Stimulated activated CD4-positive, alpha-beta T cell treated with anti-CD3 and anti-CD28 coated beads, Interleukin-12 subunit alpha, Interleukin-12 subunit beta, amount 100 ng/mL, for 24 hours (primary cell): ENCODE measurements around the gene ITPA.

Source experiments
- DNase-seq, 2 experiments: peaks; one replicate each; pipeline ENCODE4 v3.0.0-alpha.2; 2020; ENCODE audit warnings: low read depth in 2 of 2

ITPA gene

DNA sequence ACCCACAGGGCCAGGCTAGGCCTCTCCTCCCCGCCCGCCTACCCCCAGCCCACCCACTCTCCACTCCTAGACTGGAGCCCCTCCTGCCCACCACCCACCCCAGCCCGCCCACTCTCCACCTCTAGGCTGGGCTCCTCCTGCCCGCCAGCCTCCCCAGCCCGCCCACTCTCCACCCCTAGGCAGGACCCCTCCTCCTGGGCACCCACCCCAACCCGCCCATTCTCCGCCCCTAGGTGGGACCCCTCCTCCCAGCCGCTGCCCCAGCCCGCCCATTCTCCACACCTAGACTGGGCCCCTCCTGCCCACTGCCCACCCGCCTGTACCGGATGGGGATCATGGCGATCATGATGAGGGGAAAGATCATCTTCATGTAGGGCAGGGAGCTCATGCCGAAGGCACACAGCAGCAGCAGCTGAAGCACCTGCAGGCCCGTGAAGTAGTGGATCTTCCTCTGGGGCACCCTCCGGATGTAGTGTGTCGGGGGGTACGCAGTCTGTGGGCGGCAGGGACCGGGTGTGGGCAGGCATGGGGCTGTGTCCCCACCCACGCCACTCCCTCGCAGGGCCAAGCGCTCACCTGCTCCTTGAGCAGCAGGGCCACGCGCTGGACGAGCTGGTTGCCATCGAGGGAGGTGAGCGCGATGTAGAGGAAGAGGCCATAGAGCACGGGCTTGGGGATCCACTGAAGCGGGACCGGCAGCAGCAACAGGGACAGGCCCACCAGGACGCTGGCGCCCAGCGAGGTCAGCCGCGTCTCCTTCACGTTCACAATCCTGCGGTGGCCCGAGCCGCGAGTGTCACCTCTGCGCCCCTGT is 18.8 kb downstream of the ITPA start:
- no peak for DNase-seq

GRCh38 chr20:3228750-3229032 is 19.4 kb downstream of the ITPA start:
- no peak for DNase-seq

DNA sequence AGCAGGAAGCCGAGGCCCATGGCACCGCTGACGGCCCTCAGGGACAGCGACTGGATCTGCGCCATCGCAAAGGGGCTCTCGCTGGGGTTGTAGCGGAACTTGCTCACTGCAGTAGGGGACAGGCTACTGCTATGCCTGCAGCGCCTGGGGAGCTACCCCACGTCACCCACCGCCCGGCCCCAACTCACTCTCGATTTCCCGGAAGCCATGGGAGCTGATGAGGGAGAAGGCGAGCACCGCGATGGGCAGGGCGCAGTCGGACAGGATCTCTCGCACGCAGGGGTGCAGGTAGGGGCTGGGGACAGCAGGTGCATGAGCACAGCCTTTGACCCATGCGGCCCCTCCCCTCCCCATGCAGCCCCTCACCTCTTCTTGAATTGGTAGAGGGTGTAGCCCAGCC is 19.9 kb downstream of the ITPA start:
- DNase-seq, result no peak

GRCh38 chr20:3229798-3230197 is 20.5 kb downstream of the ITPA start:
- no peak for DNase-seq

- no peak for DNase-seq
These were observed 21.8 kb downstream of the ITPA start for GRCh38 chr20:3231116-3231515.

DNA sequence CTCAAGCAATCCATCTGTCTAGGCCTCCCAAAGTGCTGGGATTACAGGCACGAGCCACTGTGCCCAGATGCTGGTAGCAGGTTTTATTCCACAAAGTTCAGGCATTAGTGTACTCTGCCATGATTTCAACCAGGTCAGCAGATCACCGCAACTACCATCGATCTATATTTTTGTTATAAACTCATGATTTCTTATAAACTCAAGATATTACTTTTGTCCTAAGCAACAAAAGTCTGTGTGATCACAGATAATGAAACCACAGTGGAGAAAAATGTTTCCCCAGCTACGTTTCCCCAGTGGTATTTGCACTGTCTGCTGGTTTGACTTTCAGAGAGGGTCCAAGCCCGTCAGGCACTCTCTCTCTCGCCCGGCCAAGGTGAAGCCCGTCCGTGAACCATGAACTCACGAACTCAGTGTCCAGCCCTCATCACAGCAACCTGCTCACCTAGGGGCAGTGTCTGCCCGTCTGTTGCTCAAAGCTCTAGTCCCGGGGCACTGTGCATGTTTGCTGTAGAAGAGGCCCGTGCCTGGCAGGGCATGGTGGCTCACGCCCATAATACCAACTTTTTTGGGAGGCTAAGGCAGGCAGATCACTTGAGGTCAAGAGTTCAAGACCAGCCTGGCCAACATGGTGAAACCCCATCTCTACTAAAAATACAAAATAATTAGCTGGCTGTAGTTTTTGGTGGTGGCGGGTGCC is 22.7 kb downstream of the ITPA start:
- DNase-seq, result no peak

DNA sequence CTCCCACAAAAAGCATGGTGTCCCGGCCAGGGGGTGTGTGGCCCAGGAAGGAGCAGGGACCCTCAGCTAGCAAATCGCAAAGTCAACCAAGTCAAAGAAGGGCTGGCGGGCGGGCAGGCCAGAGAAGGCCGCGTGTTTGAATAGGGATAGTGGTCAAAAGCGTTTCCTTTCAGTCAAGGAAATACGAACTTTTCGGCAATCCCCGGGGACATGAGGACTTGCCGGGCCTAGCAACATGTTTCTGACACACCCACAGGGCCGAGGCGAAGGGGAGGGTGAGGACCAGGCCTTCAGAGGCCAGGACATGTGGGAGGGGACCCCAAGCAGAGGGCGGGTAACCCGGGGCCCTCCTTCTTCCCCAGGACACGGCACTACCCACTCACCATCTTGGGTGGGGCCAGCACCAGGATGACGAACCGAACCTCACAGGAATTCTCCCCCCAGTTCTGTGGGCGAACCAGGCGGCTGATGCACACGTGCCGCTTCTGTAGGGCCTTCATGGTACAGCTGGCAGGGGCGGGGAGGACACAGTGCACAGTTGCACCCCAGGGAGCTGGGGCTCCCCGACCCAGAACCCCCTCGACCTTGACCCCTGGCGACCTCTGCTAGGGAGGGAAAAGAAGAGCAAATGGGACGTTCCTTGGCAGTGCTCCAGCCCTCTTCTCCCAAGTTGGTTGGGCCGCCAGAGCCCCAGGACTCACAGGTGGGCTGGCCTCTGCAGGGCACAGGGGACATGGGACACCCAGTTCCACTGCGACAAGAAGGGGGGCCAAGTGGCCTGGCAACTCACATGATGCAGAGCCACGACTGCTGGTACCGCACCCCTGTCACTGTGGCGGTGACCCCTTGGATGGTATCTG is 24.1 kb downstream of the ITPA start:
- DNase-seq, result no peak

- DNase-seq, result no peak
These were observed 24.7 kb downstream of the ITPA start for GRCh38 chr20:3233991-3234498.

DNA sequence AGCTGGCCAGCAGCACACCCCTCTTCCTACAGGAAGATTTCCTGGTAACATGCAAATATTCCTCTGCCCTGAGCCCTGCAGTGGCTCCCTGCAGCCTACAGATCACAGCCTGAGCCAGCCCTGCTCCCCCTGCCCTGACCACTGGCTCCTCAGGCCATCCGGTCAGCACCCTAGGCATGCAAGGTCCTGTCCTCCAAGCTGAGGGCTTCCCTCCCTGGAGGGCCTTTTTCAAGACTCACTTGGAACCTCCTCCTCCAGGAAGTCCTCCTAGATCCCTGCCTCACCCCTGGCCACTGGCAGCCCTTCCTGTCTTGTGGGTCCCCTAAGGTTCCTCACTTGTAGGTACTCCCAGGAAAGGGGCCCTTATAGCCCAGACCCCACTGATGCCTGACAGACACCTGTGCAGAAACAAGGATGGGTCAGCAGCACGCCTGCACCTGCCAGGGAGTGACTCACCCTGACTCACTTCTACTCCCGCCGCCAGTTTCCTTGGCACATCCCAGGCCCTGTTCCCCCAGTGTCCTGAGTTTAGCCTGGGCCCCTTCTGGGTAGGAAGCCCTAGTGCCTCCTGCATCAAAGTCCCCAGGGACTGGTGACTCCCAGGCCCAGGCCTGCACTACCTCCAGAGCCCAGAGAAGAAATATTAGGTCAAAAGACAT is 26.5 kb downstream of the ITPA start:
- DNase-seq, result no peak

DNA sequence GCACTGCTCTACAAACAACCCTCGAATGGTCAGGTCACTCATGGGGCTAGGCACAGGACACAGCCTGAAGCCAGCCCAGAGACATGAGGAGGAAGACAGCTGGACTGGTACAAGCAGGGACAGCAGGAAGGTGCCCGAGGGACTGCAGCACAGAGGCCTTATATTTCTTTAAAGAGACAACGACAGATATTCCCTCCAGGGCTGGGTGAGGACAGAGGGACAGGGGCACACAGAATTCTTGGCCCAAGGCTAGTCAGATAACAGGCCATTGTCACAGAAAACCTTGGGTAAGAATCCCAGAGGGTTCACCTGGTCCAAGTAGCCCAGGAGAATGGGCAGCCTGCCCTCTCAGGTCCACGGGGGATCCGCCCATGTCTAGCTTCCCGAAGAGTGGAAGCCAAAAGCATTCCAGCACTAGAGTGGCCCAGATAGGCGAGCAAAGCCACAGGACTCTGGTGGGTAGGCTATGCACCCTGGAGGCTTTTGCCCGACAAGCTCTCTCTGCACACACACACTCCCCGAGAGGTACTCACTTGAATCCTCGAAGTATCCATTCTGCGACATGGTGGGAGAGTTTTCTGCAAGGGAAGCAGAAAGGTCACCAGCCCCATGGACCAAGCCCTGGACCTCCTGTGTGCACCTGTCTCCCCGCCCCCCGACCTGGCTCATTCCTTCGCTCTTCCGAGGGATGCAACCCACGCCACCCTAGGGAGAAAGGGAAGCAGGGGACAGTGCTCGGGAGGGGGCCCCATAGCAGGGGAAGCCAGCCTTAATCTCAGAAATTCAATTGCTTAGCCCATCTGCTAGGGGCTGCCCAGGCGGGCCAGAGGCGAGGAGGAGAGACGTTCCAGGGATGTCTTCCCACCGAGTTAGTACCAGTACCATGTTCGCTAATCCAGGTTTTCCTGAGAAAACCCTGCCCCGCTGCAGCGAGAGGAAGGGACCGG is 28.0 kb downstream of the ITPA start:
- DNase-seq, result no peak

DNA sequence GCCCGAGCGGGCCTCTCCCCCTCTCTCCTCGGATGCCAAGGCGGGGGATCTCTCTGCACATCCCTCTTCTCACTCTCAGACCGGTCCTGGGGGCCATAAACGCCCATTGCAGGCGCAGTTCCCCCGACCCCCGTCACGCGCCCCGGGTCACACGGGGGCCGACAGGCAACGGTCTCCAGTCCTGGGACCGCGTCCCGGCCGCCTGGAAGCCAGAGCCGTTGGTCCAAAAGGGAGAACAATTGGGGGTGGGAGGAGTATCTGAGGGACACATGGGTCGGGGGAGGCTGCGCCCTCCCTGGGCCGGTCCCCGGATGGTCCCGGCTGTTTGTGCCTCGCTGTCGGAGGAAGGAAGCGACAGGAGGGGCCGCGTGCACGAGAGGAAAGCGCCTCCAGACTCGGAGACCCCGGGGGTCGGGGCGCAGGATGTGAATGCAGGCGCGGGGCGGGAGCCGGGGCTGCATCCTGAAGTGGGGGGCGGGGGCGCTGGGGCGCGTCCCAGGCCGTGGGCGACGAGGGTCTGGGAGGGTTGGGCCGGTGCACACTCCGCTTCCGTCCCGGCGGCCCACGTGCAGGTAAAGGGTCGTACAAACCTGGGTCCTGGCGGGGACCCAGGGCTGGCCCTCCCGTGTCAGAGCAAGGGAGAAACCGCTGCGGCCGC is 28.8 kb downstream of the ITPA start:
- no peak for DNase-seq

DNA sequence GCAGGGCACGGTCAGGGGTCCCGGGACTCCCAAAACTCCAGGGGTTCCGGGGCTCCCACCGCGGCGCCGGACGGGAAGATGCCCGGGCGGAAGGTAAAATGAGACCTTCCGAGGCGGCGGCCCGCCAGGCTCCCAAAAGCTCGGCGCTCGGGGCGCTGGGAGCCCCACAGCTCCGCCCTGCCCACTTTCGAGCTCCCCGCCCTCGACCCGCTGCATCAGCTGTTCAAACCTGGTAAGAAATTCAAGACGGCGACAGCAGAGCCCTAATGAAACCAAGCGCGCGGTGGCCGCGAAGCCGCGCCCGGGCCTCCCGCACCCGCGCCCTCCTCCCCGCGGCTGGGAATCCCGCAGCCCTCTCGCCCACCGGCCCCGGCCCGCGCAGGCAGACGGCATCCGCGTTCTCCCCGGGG is 29.3 kb downstream of the ITPA start:
- peak in 1 of 2 experiments; percentile 36 for DNase-seq

DNA sequence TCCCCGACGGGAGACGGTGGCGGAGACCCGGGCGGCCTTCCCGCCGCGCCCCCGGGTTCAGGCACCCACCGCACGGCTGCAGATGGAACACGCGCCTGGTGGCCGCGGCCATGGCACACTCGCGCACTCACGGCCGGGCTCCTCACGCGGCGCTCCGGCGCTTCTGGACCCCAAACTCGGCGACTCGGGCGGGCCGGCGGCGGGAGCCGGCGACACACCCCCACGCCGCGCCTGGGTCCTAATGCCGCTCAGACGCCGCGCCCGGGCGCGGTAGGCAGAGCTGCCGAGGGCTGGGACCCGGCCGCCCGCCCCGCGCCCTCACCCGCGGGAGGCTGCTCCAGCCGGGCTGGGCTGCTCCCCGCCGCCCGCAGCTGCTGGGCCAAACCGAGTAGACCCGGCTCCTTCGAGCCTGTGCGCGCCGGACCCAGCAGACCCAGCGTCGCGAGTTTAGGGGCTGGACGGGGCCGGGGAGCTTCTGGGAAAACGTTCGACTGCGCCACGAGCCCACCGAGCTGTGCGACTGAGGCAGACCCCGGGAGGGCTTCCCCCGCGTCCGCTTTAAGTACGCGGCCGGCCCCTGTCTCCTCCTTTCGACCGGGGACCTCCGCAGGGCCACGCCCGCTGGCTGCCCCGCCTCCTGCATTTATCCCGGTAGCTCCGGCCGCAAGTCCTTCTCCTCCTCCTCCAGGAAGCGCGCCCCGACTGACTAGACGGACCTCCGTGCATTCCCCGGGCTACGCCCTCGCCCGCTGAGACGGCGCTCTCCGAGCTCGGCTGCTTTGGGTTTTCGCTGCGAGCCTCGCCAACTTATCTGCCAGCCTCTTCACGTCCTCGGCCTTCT is 29.9 kb downstream of the ITPA start, which contains the start of gene SLC4A11:
SLC4A11 (minus strand) TSS at position 165 of the 841 bp plus-strand sequence; CDS start at position 112, 53 bp downstream.
- DNase-seq, result no peak

DNA sequence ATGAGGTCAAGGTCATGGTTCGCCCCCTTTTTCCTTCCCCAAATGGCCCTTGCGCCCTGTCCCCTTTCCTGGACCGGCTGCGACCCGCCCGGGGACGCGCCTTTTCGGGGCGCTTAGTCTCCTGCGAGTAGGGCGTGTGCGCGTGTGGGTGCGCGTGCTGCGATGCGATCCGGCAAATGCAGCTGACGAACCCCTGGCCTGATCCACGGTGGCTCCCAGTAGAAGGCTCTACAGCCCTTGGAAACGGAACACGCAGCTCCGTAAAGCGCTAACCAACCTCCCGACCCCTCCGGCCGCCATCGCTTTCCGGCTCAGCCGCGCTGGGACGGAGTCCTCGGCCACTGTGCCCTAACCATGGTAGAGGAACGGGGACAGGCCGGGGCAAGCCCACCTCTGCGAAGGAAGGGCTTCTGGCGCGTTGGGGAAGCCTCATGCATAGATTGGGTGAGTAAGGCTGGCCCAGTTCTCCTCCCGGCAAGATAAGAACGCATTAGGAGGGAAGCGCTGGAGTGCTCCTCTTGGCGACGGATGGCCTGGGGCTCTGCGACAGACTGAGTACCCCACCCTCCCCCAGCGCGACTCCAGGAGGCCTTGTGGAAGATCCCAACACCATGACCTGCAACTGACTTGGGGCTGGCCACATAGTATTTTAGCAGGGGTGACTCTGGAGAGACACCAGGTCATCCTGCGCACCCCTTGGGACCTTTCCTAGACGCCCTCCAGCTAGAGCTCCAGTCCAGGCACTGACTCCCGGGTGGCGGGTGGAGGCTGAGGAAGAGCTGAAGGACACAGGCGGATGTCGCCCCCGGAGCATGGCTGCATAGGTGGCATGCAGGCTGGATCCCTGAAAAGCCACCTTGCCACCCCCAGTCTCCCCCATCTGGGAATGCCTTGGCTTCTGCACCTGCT is 30.8 kb downstream of the ITPA start:
- DNase-seq, result no peak

GRCh38 chr20:3240776-3241363 is 31.6 kb downstream of the ITPA start:
- DNase-seq, result no peak

GRCh38 chr20:3242172-3242692 is 32.9 kb downstream of the ITPA start:
- no peak for DNase-seq

DNA sequence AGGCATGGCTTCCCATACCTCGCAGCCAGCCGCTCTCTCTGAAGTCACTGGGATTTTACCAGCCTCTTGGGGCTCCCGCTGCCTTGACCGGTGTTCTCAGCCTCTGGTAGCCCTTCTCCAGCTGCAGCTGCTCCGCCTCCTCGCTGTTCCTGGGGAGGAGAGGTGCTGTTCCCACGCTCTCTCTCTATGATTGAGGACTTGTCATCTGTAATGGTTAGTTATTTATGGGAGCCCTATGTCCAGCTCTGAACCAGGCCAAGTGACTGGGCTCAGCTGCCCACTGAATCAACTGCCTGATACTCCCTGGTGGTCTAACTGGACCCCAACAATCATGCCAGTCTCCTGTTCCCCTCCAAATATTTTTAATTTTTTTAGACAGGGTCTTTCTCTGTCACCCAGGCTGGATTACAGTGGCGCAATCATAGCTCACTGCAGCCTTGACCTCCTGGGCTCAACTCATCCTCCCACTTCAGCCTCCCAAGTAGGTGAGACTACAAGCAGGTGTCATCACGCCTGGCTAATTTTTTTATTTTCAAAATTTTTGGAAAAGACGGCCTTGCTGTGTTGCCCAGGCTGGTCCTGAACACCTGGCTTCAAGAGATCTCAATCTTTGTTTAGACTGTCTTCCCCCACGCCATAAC is 34.5 kb downstream of the ITPA start:
- DNase-seq, result no peak
